HepG2 (cell line): ENCODE data around the gene RNPEPL1. TPM values are rescaled to one million over a fixed set of nuclear protein-coding genes. Genes with fewer than 3 reads are reported as not detected.

Experiments
- ATF3 ChIP-seq: sonication (generic); formaldehyde crosslinking; IDR thresholded peaks from 2 replicates; pipeline ENCODE4 v1.4.0; 2020; ENCODE audit warnings: missing genetic modification reagents
- CCDC6 ChIP-seq: sonication (generic); formaldehyde crosslinking; IDR thresholded peaks from 2 replicates; pipeline ENCODE4 v1.8.1; 2022; ENCODE audit warnings: mild to moderate bottlenecking, missing genetic modification reagents, moderate library complexity
- FOXM1 ChIP-seq: sonication (generic); formaldehyde crosslinking; IDR thresholded peaks from 2 replicates; pipeline ENCODE4 v1.5.0; 2020; ENCODE audit warnings: missing genetic modification reagents
- HNF4G ChIP-seq, 2 experiments: sonication (generic) in 1 of 2; formaldehyde crosslinking in 1 of 2; IDR thresholded peaks; 2 replicates each; pipeline versions ENCODE4 v1.4.0 to v1.6.1; 2011 to 2020; ENCODE audit warnings: borderline replicate concordance in 2 of 2, low read depth in 2 of 2, mild to moderate bottlenecking in 2 of 2, low read length in 1 of 2, missing genetic modification reagents in 1 of 2, moderate library complexity in 1 of 2
- ISL2 ChIP-seq: sonication (generic); formaldehyde crosslinking; IDR thresholded peaks from 2 replicates; pipeline ENCODE4 v1.5.0; 2020; ENCODE audit warnings: missing genetic modification reagents
- MAF1 ChIP-seq: sonication (generic); formaldehyde crosslinking; IDR thresholded peaks from 2 replicates; pipeline ENCODE4 v1.5.0; 2020; ENCODE audit warnings: missing genetic modification reagents, borderline replicate concordance
- MIXL1 ChIP-seq: IDR thresholded peaks from 2 replicates; pipeline ENCODE4 v1.6.1; 2016
- NR2C2 ChIP-seq: sonication (generic); formaldehyde crosslinking; IDR thresholded peaks from 2 replicates; pipeline ENCODE4 v1.4.0; 2020; ENCODE audit warnings: missing genetic modification reagents, mild to moderate bottlenecking, moderate library complexity, borderline replicate concordance
- SOX6 ChIP-seq, 2 experiments: fragments of 450-650 bp in 1 of 2; sonication (generic) in 1 of 2; formaldehyde crosslinking in 1 of 2; IDR thresholded peaks; 2 replicates each; pipeline versions ENCODE4 v1.4.0 to v1.6.1; 2017 to 2020; ENCODE audit warnings: antibody characterized with exemption in 1 of 2, mild to moderate bottlenecking in 1 of 2, missing genetic modification reagents in 1 of 2
- SP2 ChIP-seq: sonication (generic); formaldehyde crosslinking; IDR thresholded peaks from 2 replicates; pipeline ENCODE4 v1.5.1; 2020; ENCODE audit warnings: mild to moderate bottlenecking, missing genetic modification reagents
- THYN1 ChIP-seq: sonication (generic); formaldehyde crosslinking; IDR thresholded peaks from 2 replicates; pipeline ENCODE4 v1.8.1; 2023; ENCODE audit warnings: low read depth, mild to moderate bottlenecking, moderate library complexity, missing genetic modification reagents, borderline replicate concordance
- XRCC5 ChIP-seq: fragments of 200-400 bp; formaldehyde crosslinking; optimal IDR thresholded peaks from 2 replicates; pipeline ENCODE3; 2017; ENCODE audit warnings: mild to moderate bottlenecking, low read length
- YEATS4 ChIP-seq: sonication (generic); formaldehyde crosslinking; IDR thresholded peaks from 2 replicates; pipeline ENCODE4 v1.4.0; 2020; ENCODE audit warnings: missing genetic modification reagents, borderline replicate concordance
- ZBTB44 ChIP-seq: sonication (generic); formaldehyde crosslinking; IDR thresholded peaks from 2 replicates; pipeline ENCODE4 v1.4.0; 2020; ENCODE audit warnings: missing genetic modification reagents
- ZFP41 ChIP-seq: sonication (generic); formaldehyde crosslinking; IDR thresholded peaks from 2 replicates; pipeline ENCODE4 v1.4.0; 2020; ENCODE audit warnings: mild to moderate bottlenecking, missing genetic modification reagents, borderline replicate concordance
- ZFY ChIP-seq: sonication (generic); formaldehyde crosslinking; IDR thresholded peaks from 2 replicates; pipeline ENCODE4 v1.4.0; 2020; ENCODE audit warnings: missing genetic modification reagents
- ZFYVE20 ChIP-seq: sonication (generic); formaldehyde crosslinking; IDR thresholded peaks from 2 replicates; pipeline ENCODE4 v1.8.0; 2023; ENCODE audit warnings: low read depth, mild to moderate bottlenecking, moderate library complexity, missing genetic modification reagents, borderline replicate concordance
- ZNF124 ChIP-seq: sonication (generic); formaldehyde crosslinking; IDR thresholded peaks from 2 replicates; pipeline ENCODE4 v1.4.0; 2020; ENCODE audit warnings: missing genetic modification reagents
- ZNF382 ChIP-seq: sonication (generic); formaldehyde crosslinking; IDR thresholded peaks from 2 replicates; pipeline ENCODE4 v1.5.0; 2020; ENCODE audit warnings: missing genetic modification reagents, mild to moderate bottlenecking, borderline replicate concordance
- ZNF512 ChIP-seq: sonication (generic); formaldehyde crosslinking; IDR thresholded peaks from 2 replicates; pipeline ENCODE4 v1.4.0; 2020; ENCODE audit warnings: mild to moderate bottlenecking, missing genetic modification reagents
- ZNF607 ChIP-seq: sonication (generic); formaldehyde crosslinking; IDR thresholded peaks from 2 replicates; pipeline ENCODE4 v1.5.1; 2020; ENCODE audit warnings: missing genetic modification reagents, mild to moderate bottlenecking, borderline replicate concordance
- ZSCAN21 ChIP-seq: sonication (generic); formaldehyde crosslinking; IDR thresholded peaks from 2 replicates; pipeline ENCODE4 v1.8.0; 2022; ENCODE audit warnings: mild to moderate bottlenecking, missing genetic modification reagents, moderate library complexity, borderline replicate concordance
- ZSCAN31 ChIP-seq: sonication (generic); formaldehyde crosslinking; IDR thresholded peaks from 2 replicates; pipeline ENCODE4 v1.5.0; 2020; ENCODE audit warnings: low read depth, mild to moderate bottlenecking, missing genetic modification reagents
- polyA plus RNA-seq, 8 experiments: library from polyadenylated mRNA; depleted of rRNA in 3 of 8; stranded (reverse) in 7 of 8; unstranded in 1 of 8; fragments of >200 nt; fragmentation: Illumina TruSeq in 4 of 8; extraction: Trizol in 4 of 8; gene quantifications; 2 replicates each; pipeline versions ENCODE4 v1.2.1 to v1.2.3, GENCODE V29; 2011 to 2016; ENCODE audit warnings: low read depth in 4 of 8, missing spikeins in 1 of 8, mixed read lengths in 1 of 8; ENCODE audit not compliant: insufficient read depth in 1 of 8
- total RNA-seq, 5 experiments: library from RNA; depleted of rRNA; stranded (reverse); fragments of >200 nt; fragmentation: Illumina TruSeq; extraction: Trizol; gene quantifications; 2 replicates each; pipeline ENCODE4 v1.2.3, GENCODE V29; 2016; ENCODE audit warnings: low read depth in 1 of 5
- TF ChIP-seq, protein P1 (sequence below): sonication (generic); formaldehyde crosslinking; IDR thresholded peaks from 2 replicates; pipeline ENCODE4 v1.5.1; 2020; ENCODE audit warnings: mild to moderate bottlenecking, missing genetic modification reagents, moderate library complexity

Gene RNPEPL1
- total and polyA plus RNA-seq, 2 of the 13 experiments (the other 11 are each of a cell fraction or from before 2014, with no cell fraction given) = 13.0 to 18.0 TPM

DNA sequence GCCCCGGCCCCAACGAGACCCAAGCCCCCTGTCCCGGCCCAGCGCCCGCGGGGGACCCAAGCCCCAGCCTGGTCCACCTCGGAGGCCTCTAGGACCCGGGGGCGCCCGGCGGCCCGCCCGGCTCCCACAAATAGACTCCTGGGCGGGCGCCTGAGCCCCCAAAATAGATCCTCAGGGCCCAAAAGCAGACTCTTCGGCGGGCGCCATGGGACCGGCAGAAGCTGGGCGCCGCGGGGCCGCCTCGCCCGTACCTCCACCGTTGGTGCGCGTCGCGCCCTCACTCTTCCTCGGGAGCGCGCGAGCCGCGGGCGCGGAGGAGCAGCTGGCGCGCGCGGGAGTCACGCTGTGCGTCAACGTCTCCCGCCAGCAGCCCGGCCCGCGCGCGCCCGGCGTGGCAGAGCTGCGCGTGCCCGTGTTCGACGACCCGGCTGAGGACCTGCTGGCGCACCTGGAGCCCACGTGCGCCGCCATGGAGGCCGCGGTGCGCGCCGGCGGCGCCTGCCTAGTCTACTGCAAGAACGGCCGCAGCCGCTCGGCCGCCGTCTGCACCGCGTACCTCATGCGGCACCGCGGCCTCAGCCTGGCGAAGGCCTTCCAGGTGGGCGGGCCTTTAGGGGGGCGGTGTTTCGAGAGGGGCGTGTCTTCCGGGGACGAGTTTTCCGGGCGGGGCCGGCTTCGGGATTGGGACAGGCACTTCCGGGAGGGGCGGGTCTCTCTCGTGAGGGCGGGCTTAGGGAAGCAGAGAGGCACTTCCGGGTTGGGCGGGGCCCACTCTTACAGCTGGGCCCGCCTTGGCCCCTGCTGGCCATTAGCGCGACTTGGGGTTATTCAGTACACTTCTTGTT is 7.6 kb upstream of the RNPEPL1 start (continued):
- TF ChIP-seq, protein P1, sequence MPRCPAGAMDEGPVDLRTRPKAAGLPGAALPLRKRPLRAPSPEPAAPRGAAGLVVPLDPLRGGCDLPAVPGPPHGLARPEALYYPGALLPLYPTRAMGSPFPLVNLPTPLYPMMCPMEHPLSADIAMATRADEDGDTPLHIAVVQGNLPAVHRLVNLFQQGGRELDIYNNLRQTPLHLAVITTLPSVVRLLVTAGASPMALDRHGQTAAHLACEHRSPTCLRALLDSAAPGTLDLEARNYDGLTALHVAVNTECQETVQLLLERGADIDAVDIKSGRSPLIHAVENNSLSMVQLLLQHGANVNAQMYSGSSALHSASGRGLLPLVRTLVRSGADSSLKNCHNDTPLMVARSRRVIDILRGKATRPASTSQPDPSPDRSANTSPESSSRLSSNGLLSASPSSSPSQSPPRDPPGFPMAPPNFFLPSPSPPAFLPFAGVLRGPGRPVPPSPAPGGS = peak; percentile 99
- TF ChIP-seq NR2C2 (CRISPR knock-in tag) (peak; percentile 24), SP2 (peak; percentile 81), ZFP41 (no peak), FOXM1 (CRISPR knock-in tag) (peak; percentile 63; the same call in 1 of the 2 replicates), HNF4G (IDR thresholded peaks at IDR 0.05; ENCODE audit: borderline replicate concordance, low read depth, low read length) (no peak), HNF4G (CRISPR knock-in tag; IDR thresholded peaks at IDR 0.05; ENCODE audit: borderline replicate concordance, low read depth) (peak; percentile 64; the same call in 1 of the 2 replicates), ZNF124 (CRISPR knock-in tag) (peak; percentile 66), ZNF607 (peak; percentile 98), ISL2 (CRISPR knock-in tag) (peak; percentile 47; the same call in 1 of the 2 replicates), ZFY (CRISPR knock-in tag) (peak; percentile 97), SOX6 (IDR thresholded peaks at IDR 0.05) (no peak), SOX6 (CRISPR knock-in tag; IDR thresholded peaks at IDR 0.05) (peak; percentile 36), ATF3 (CRISPR knock-in tag) (peak; percentile 54; the same call in 1 of the 2 replicates), CCDC6 (CRISPR knock-in tag) (peak; percentile 99), THYN1 (CRISPR knock-in tag) (no peak), ZNF382 (CRISPR knock-in tag) (no peak), ZNF512 (no peak), YEATS4 (peak; percentile 87), ZSCAN21 (CRISPR knock-in tag) (peak; percentile 94; the same call in 1 of the 2 replicates), MAF1 (CRISPR knock-in tag) (0 out of 2 replicates have a peak, but pooled peaks have one; percentile 79), ZFYVE20 (CRISPR knock-in tag) (0 out of 2 replicates have a peak, but pooled peaks have one; percentile 0), XRCC5 (peak; percentile 44), ZSCAN31 (peak; percentile 74), ZBTB44 (CRISPR knock-in tag) (0 out of 2 replicates have a peak, but pooled peaks have one; percentile 25), MIXL1 (CRISPR knock-in tag) (peak; percentile 5; the same call in 1 of the 2 replicates)
